IMR-90 (cell line): Measurements from ENCODE around the gene KCNJ3. TPM values are rescaled to one million over a fixed set of nuclear protein-coding genes. Genes with fewer than 3 reads are reported as not detected.

Experiments used
- ATAC-seq: fragments of 200-7000 bp; cut with Tn5 transposase; 2 replicates; pipeline ENCODE4 v1.9.1; 2020; ENCODE audit warnings: low read depth, mild to moderate bottlenecking, moderate library complexity
- BruUV-seq: library from RNA; stranded (reverse); fragments of 400-500 nt; replicated peaks from 2 replicates; lab custom pipeline; 2021; lab: Mats Ljungman, UMichigan
- CTCF ChIA-PET: fragments of 300-600 bp; formaldehyde crosslinking; extraction: SDS; loops from one replicate; lab custom pipeline; 2021; ENCODE audit warnings: antibody characterized with exemption; lab: Yijun Ruan, JAX
- POLR2A ChIA-PET: fragments of 300-600 bp; sonication (Branson Sonifier 250); formaldehyde crosslinking; loops from one replicate; lab custom pipeline; 2022; ENCODE audit warnings: antibody characterized with exemption; ENCODE audit not compliant: unreplicated experiment; lab: Charles Lee
- DNase-seq: peaks from one replicate; pipeline ENCODE4 v3.0.0; 2013
- H2AFZ ChIP-seq: replicated peaks from 2 replicates; pipeline ENCODE3; 2013; ENCODE audit warnings: low read length, mild to moderate bottlenecking; ENCODE audit not compliant: poor library complexity
- H2AK5ac ChIP-seq: 2 replicates; pipeline ENCODE4 v1.6.1; 2013; ENCODE audit warnings: low read depth, low read length, inconsistent platforms
- H2AK9ac ChIP-seq: replicated peaks from 2 replicates; pipeline ENCODE3; 2013; ENCODE audit warnings: mild to moderate bottlenecking, low read depth, low read length, moderate library complexity; ENCODE audit not compliant: poor library complexity
- H2BK120ac ChIP-seq: 2 replicates; pipeline ENCODE4 v1.6.1; 2013; ENCODE audit warnings: low read depth, low read length, inconsistent platforms
- H2BK15ac ChIP-seq: 3 replicates; pipeline ENCODE4 v1.6.1; 2013; ENCODE audit warnings: low read depth, low read length, inconsistent platforms
- H2BK20ac ChIP-seq: 2 replicates; pipeline ENCODE4 v1.6.1; 2013; ENCODE audit warnings: low read depth, mild to moderate bottlenecking, inconsistent platforms, low read length, moderate library complexity
- H2BK5ac ChIP-seq: 2 replicates; pipeline ENCODE4 v1.6.1; 2013; ENCODE audit warnings: mild to moderate bottlenecking, low read depth, low read length, inconsistent platforms; ENCODE audit not compliant: poor library complexity, severe bottlenecking
- H3K14ac ChIP-seq: replicated peaks from 2 replicates; pipeline ENCODE4 v1.6.1; 2013; ENCODE audit warnings: low read depth, low read length, inconsistent platforms
- H3K18ac ChIP-seq: 2 replicates; pipeline ENCODE4 v1.6.1; 2013; ENCODE audit warnings: low read depth, low read length, control low read depth
- H3K23ac ChIP-seq: 2 replicates; pipeline ENCODE4 v1.6.1; 2013; ENCODE audit warnings: low read depth, low read length, inconsistent platforms
- H3K27ac ChIP-seq: 2 replicates; pipeline ENCODE4 v1.5.1; 2013; ENCODE audit warnings: mild to moderate bottlenecking, control low read depth, low read length; ENCODE audit not compliant: insufficient read depth
- H3K27me3 ChIP-seq: 2 replicates; pipeline ENCODE4 v1.6.1; 2013; ENCODE audit warnings: low read length; ENCODE audit not compliant: control insufficient read depth, insufficient read depth
- H3K36me3 ChIP-seq: 2 replicates; pipeline ENCODE4 v1.6.1; 2013; ENCODE audit warnings: low read length, mixed read lengths; ENCODE audit not compliant: control insufficient read depth, insufficient read depth
- H3K4ac ChIP-seq: 2 replicates; pipeline ENCODE4 v1.6.1; 2013; ENCODE audit warnings: low read depth, low read length, inconsistent platforms
- H3K4me1 ChIP-seq: 2 replicates; pipeline ENCODE4 v1.6.1; 2013; ENCODE audit warnings: low read length, mixed read lengths; ENCODE audit not compliant: control insufficient read depth, insufficient read depth
- H3K4me2 ChIP-seq: 2 replicates; pipeline ENCODE4 v1.6.1; 2013; ENCODE audit warnings: low read depth, mild to moderate bottlenecking, control low read depth, low read length, moderate library complexity
- H3K4me3 ChIP-seq: 2 replicates; pipeline ENCODE4 v1.5.1; 2013; ENCODE audit warnings: low read depth, mild to moderate bottlenecking, control low read depth, low read length, moderate library complexity; ENCODE audit not compliant: insufficient read depth
- H3K56ac ChIP-seq: 2 replicates; pipeline ENCODE4 v1.6.1; 2013; ENCODE audit warnings: low read length, inconsistent platforms; ENCODE audit not compliant: insufficient read depth; ENCODE audit errors: extremely low read depth
- H3K79me1 ChIP-seq, 2 experiments: 2 replicates each; pipeline ENCODE4 v1.6.1; 2013; ENCODE audit warnings: low read length in 2 of 2, inconsistent platforms in 1 of 2, low read depth in 1 of 2
- H3K9ac ChIP-seq: 2 replicates; pipeline ENCODE4 v1.6.1; 2013; ENCODE audit warnings: low read depth, low read length, control low read depth
- H3K9me1 ChIP-seq: 2 replicates; pipeline ENCODE4 v1.6.1; 2013; ENCODE audit warnings: low read length, inconsistent platforms; ENCODE audit not compliant: insufficient read depth
- H3K9me3 ChIP-seq: 2 replicates; pipeline ENCODE4 v1.6.1; 2013; ENCODE audit warnings: low read length; ENCODE audit not compliant: control insufficient read depth, insufficient read depth
- H4K20me1 ChIP-seq: 2 replicates; pipeline ENCODE4 v1.6.1; 2013; ENCODE audit warnings: low read length, inconsistent platforms; ENCODE audit not compliant: insufficient read depth
- H4K5ac ChIP-seq: 2 replicates; pipeline ENCODE4 v1.6.1; 2013; ENCODE audit warnings: mild to moderate bottlenecking, low read depth, low read length, control low read depth
- H4K8ac ChIP-seq, 2 experiments: 2 replicates each; pipeline ENCODE4 v1.6.1; 2013; ENCODE audit warnings: low read depth in 2 of 2, low read length in 2 of 2, control low read depth in 1 of 2, inconsistent platforms in 1 of 2
- H4K91ac ChIP-seq: 2 replicates; pipeline ENCODE4 v1.6.1; 2013; ENCODE audit warnings: low read depth, low read length, inconsistent platforms; ENCODE audit not compliant: insufficient read depth
- NFE2L2 ChIP-seq: fragments of 150-350 bp; IDR thresholded peaks from 2 replicates; pipeline ENCODE4 v1.6.1; 2016; ENCODE audit warnings: low read depth, mild to moderate bottlenecking, low read length
- WGBS, 2 experiments: methylation state at CpG; one replicate each; pipeline versions ENCODE4 v1.1.5 to v1.1.7; 2013; ENCODE audit warnings: missing lambda C conversion rate in 2 of 2; ENCODE audit not compliant: insufficient read length in 1 of 2; ENCODE audit errors: extremely low coverage in 2 of 2; 5-methylcytosine and 5-hydroxymethylcytosine counted together
- dilution Hi-C: fragments of 300-500 bp; cut with HindIII; formaldehyde crosslinking; loops from one replicate; pipeline ENCODE4 v1.14.3; 2018; ENCODE audit warnings: low sequenced_read_pairs; ENCODE audit not compliant: unreplicated experiment
- in situ Hi-C: fragments of 300-500 bp; cut with MboI; formaldehyde crosslinking; loops from 3 replicates; pipeline ENCODE4 v1.14.3; 2019; ENCODE audit warnings: low sequenced_read_pairs, inconsistent platforms, mixed read lengths
- intact Hi-C: fragments of 100-400 bp; cut with micrococcal nuclease; formaldehyde crosslinking; loops from 2 replicates; pipeline ENCODE4 v1.10.0; 2022
- polyA plus RNA-seq, 3 experiments: library from polyadenylated mRNA; depleted of rRNA; stranded (reverse); fragments of >200 nt; gene quantifications; 2 replicates each; pipeline ENCODE4 v1.2.3, GENCODE V29; 2012; ENCODE audit warnings: low replicate concordance in 1 of 3
- total RNA-seq: library from RNA; depleted of rRNA; stranded (reverse); fragments of >200 nt; gene quantifications from 2 replicates; pipeline ENCODE4 v1.2.3, GENCODE V29; 2012

KCNJ3 gene
- total and polyA plus RNA-seq, 2 of the 4 experiments (the other 2 are of a cell fraction): not detected

DNA sequence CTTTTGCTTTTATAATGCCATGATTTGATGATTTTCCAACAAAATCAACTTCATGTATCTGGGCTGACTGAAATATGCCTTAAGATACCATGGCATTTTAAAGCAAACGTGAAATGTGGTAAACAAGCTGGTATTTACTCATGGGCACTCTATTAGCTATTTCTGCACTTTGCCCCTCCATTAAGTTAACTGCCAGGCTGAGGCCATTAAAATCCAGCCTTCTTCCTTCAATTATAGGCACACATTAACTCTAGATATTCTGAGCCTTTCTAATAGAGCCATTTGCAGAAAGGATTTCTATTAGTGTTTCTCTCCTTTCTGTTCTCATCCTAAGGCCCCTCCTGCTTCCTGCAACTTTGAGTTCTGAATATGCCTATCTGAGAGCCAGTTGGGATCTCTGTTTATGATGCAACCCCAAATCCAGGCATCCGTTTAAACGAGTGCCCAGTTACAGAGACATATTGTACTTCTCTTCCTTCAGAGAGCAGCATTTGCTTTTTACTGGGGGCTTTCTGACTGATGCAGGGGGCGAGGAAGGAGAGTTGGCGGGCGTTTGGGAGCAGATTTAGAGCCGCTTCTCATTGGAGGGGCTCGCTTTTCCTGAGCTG is 1.6 kb upstream of the KCNJ3 start:
- H3K4ac ChIP-seq: no peak overlapping the region
- H3K9me3 ChIP-seq: peaks cover 12% of the 10 kb centered on the region
- no peaks in the 10 kb centered on the region for H3K36me3 ChIP-seq
- H2BK5ac ChIP-seq: no peak overlapping the region
- H2BK20ac ChIP-seq: no peak overlapping the region
- H4K91ac ChIP-seq: no peak overlapping the region
- H3K23ac ChIP-seq: no peak overlapping the region
- WGBS, 2 experiments: no CpG with 5 or more reads among the region's 8 CpGs
- no peaks in the 10 kb centered on the region for H3K27me3 ChIP-seq
- in situ Hi-C loops: no loop called here
- no peak overlapping the region for H3K9ac ChIP-seq
- no peak overlapping the region for H2AFZ ChIP-seq
- no peak overlapping the region for H2BK120ac ChIP-seq
- no peak overlapping the region for H4K5ac ChIP-seq
- no peaks in the 10 kb centered on the region for H3K9me1 ChIP-seq
- no peaks in the 10 kb centered on the region for H3K4me1 ChIP-seq
- no peak overlapping the region for H2AK5ac ChIP-seq
- H3K27ac ChIP-seq: no peak overlapping the region
- no peak overlapping the region for H2AK9ac ChIP-seq
- no peak overlapping the region for H2BK15ac ChIP-seq
- TF ChIP-seq NFE2L2: no peak
- intact Hi-C loops: no loop called here
- no peak overlapping the region for H3K14ac ChIP-seq
- no peak overlapping the region for H3K4me3 ChIP-seq
- H3K18ac ChIP-seq: no peak overlapping the region
- ChIA-PET POLR2A (no interaction called here), CTCF (no interaction called here)
- dilution Hi-C loops: no loop called here
- no peak for DNase-seq
- no peak overlapping the region for H3K4me2 ChIP-seq
- H3K79me1 ChIP-seq: no peaks in the 10 kb centered on the region
- H4K8ac ChIP-seq: no peak overlapping the region
- no peaks in the 10 kb centered on the region for H4K20me1 ChIP-seq
- no TSS peak for BruUV-seq
- no peak for ATAC-seq
- H3K56ac ChIP-seq: no peak overlapping the region
